HG02970 (cell line): ENCODE measurements around the gene PFKFB3.

Experiments
- ATAC-seq: cut with Tn5 transposase; IDR thresholded peaks from one replicate; pipeline ENCODE4 v1.9.1; 2021; ENCODE audit warnings: mild to moderate bottlenecking, moderate library complexity, moderate number of reproducible peaks; ENCODE audit not compliant: unreplicated experiment, low FRiP score

Gene PFKFB3

DNA sequence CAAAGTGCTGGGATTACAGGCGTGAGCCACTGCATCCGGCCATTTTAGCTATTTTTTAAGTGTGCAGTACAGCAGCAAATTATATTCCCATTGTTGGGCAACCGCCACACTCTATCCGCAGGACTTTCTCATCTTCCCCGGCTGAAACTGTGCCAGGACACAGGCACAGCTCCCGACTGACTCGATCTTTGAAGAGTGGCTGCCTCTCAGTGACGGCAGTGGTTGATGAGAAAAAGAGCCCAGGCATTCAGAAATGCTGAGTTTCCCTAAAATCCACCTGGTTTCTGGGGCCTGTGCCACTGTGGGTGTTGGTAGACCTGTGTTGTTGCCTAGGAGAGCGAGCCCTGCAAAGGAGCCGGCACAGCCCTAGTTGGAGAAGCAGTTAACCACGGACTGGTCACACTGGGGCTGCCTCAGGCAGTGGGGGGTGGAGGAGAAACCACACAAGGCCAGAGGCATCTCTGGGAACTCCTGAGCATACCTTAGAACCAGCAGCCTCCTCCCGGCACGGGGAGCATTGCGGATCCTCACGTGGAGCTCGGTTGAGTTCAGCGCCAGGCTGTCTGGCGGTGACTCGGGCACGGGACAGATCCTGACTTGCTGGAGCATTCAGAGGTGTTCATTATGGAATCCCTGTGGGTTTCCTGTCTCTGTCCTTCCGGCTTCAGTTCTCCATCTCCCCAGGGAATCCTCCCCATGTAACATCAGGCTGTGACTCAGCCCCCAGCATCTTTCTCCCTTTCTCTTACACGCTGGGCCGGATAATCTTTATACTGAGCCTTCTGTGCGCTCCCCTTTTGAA is 16.2 kb downstream of the PFKFB3 start:
- no peak for ATAC-seq

GRCh38 chr10:6219494-6219836 is 16.7 kb downstream of the PFKFB3 start:
- no peak for ATAC-seq

- ATAC-seq = no peak
Measured at GRCh38 chr10:6220418-6221191, 17.9 kb downstream of the PFKFB3 start.

DNA sequence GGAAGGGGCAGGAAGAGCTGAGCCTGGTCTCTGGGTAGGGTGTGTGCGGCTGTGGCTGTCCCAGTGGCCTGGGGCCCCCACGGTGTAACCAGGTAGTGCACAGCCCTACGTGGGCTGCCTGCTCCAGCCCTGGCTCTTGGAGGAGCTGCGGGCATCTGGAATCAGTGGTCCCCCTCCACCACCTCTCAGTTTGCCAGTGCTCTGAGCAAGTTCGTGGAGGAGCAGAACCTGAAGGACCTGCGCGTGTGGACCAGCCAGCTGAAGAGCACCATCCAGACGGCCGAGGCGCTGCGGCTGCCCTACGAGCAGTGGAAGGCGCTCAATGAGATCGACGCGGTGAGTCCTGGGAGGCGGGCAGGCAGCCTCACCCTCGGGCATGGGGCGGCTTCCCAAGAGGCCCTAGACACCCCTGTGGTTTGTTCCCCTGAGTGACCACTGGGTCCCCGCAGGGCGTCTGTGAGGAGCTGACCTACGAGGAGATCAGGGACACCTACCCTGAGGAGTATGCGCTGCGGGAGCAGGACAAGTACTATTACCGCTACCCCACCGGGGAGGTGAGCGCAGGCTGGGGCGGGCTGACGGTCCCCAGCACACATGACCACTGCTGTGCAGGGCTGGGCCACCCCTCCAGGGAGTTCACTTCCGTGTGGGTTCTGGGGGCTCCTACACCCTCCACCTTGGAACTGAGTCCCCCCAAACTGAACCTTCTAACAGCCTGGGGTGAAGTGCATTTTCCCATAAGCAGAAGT is 18.6 kb downstream of the PFKFB3 start:
- no peak for ATAC-seq

- ATAC-seq = no peak
Measured at GRCh38 chr10:6221971-6222751, 19.4 kb downstream of the PFKFB3 start.

DNA sequence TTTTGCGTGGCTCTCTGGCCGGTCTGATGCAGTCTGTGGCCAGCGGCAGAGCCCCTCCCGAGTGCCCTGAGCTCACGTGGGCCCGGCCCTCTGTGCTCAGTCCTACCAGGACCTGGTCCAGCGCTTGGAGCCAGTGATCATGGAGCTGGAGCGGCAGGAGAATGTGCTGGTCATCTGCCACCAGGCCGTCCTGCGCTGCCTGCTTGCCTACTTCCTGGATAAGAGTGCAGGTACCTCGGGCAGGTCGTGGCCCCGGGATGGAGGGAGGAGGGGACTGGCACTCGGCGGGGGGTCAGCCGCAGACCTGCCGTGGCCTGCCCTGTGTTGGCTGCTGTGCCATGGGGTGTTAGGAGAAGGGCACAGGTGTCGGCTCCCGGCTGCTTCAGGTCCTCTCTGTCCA is 20.0 kb downstream of the PFKFB3 start:
- ATAC-seq = no peak

DNA sequence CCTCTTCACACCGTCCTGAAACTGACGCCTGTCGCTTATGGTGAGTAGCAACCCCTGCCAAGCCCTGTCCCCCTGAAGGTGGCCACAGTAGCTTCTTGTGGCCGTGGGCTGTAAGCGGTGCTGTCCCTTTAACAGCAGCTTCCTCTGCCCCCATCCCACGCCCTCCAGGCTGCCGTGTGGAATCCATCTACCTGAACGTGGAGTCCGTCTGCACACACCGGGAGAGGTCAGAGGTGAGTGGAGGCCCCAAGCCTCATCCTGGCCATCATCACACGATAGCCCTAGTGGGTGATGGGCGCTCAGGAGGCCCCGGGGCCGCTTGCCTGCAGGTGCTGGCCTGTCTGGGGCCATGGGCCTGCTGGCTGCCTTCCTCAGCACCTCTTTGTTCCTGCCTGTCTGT is 21.2 kb downstream of the PFKFB3 start:
- no peak for ATAC-seq

GRCh38 chr10:6224781-6225180 is 22.0 kb downstream of the PFKFB3 start:
- ATAC-seq = no peak

GRCh38 chr10:6225263-6225814 is 22.6 kb downstream of the PFKFB3 start:
- ATAC-seq = no peak

- no peak for ATAC-seq
Measured at GRCh38 chr10:6226216-6226615, 23.5 kb downstream of the PFKFB3 start.

GRCh38 chr10:6227346-6227745 is 24.6 kb downstream of the PFKFB3 start:
- no peak for ATAC-seq

DNA sequence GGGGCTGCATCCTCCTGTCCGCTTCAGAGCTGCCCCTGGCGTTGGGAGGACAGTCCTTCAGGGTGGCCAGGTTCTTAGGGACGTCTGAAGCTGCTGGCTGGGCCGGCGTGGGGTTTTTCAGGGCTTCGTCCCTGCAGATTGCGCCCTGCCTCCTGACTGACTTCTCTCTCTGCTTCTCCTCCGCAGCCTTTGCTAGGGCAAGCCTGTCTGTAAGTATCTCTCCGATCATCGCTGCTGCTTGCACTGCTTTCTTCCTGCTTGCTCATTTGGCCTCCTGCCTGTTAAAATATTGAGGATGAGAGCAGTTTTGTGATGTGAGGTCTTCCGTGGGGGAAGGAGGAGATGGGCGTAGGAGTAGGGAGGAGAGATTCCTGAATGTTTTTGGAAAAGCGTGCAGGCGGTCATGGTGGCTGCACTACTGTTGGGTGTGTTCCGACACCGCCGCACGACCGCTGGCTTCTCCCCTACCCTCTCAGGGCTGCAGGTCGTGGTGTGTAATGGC is 25.3 kb downstream of the PFKFB3 start:
- ATAC-seq = no peak

- no peak for ATAC-seq
Measured at GRCh38 chr10:6228647-6229046, 25.9 kb downstream of the PFKFB3 start.

DNA sequence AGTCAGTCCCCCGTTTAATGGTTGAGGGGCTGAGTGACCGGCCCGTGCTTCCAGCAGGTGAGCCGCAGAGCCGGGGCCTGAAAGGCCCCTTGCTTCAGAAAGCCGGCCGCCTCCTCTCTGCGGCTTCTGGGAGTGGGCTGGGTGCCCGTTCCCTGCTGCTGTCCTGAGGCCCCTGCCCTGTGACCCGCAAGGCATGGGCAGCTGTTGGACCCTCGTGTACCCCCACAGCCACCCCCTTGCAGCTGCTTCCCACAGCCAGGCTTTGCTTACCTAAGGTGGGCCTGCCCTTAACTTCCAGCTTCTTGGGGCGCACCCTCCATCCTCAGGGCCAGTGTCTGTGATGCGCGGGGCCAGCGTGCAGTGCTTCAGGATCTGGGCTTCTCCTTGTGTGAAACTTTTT is 26.6 kb downstream of the PFKFB3 start:
- no peak for ATAC-seq

GRCh38 chr10:6229746-6230145 is 27.0 kb downstream of the PFKFB3 start:
- no peak for ATAC-seq

GRCh38 chr10:6230315-6230714 is 27.6 kb downstream of the PFKFB3 start:
- no peak for ATAC-seq

DNA sequence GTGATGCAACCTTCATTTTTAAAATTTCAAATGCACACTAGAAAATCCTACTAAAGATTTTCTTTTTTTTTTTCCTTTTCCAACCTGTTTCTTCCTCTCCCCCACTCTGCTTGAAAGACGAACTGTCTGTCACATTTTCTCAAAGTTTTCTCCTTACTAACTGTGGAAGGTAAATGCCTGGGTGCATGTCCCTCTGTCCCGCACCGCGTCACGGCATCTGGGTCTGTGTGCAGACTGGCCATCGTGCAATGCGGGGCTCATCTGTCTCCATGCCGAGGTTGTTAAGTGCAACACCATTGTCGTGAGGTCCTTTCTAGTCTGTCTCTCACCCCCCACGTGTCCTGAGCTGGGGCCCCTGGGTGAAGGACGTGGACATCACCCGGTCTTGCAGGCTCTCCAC is 28.4 kb downstream of the PFKFB3 start:
- ATAC-seq = no peak

DNA sequence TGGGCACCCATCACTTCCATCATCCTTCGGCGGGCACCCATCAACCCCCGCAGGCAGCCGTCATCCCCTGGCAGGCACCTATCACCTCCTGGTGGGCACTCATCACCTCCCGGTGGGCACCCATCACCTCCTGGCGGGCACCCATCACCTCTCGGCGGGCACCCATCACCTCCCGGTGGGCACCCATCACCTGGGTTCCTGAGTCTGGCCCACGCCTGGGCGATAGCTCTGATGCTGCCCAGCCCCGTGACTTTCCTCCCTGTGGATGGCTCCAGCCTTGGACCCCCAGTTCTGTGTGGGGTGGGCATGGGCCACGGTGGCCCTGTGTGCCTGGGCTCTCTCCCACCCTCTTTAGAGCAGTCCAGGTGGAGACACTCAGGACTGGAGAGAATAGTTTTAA is 29.0 kb downstream of the PFKFB3 start:
- ATAC-seq = no peak

DNA sequence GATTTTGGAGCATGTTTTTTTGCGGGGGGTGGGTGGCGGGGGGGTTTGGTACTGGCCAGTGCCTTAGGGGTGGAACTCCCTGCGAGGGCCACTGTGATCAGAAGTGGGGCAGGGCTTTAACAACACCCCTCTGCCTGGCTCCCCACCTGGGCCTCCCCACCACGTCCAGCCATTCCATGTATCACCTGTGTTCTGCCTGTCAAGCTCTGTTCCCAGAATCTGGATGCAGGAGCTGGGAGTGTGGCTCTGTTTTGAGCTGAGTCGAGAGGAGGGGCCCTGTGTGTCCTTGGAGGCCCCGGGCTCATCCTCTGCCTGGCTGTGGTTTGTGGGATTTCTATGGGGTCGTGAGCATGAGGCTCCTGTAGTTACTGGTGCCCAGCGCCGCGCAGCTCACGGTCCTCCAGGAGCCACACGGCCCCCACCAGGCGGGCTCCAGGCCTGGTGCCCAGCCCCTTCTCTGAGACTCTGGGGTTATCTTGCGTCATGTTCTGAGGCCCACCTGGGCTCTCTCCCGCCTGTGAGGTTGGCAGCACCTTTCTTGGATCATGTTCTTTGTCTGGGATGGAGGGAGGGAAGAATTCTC is 29.6 kb downstream of the PFKFB3 start:
- ATAC-seq = no peak
